Liver (tissue), 9 donors: ENCODE results near the gene VIM. TPM values are rescaled to one million over a fixed set of nuclear protein-coding genes. Genes with fewer than 3 reads are reported as not detected.

Experiments
- DNase-seq: peaks from one replicate; pipeline ENCODE4 v3.0.0-alpha.2; 2017; ENCODE audit warnings: low spot score
- H3K27ac ChIP-seq, 2 donors: one replicate each; pipeline ENCODE4 v1.7.0; 2013; ENCODE audit warnings: inconsistent platforms in 2 of 2, low read length in 2 of 2, control low read depth in 1 of 2, low read depth in 1 of 2, mild to moderate bottlenecking in 1 of 2
- H3K27me3 ChIP-seq, 4 donors: one replicate each; pipeline versions ENCODE4 v1.6.1 to v1.7.0; 2013; ENCODE audit warnings: low read length in 3 of 4, inconsistent platforms in 1 of 4, mild to moderate bottlenecking in 1 of 4, moderate library complexity in 1 of 4; ENCODE audit not compliant: control insufficient read depth in 4 of 4, insufficient read depth in 4 of 4
- H3K36me3 ChIP-seq, 4 donors: one replicate each; pipeline versions ENCODE4 v1.6.1 to v1.7.0; 2013; ENCODE audit warnings: low read length in 3 of 4, mild to moderate bottlenecking in 3 of 4, low read depth in 1 of 4, moderate library complexity in 1 of 4; ENCODE audit not compliant: control insufficient read depth in 4 of 4, insufficient read depth in 3 of 4
- H3K4me1 ChIP-seq, 4 donors: one replicate each; pipeline versions ENCODE4 v1.6.1 to v1.7.0; 2013; ENCODE audit warnings: low read length in 3 of 4, mild to moderate bottlenecking in 3 of 4, moderate library complexity in 1 of 4; ENCODE audit not compliant: control insufficient read depth in 4 of 4, insufficient read depth in 4 of 4
- H3K4me3 ChIP-seq, 3 donors: one replicate each; pipeline versions ENCODE4 v1.6.1 to v1.7.0; 2013; ENCODE audit warnings: low read length in 3 of 3, control low read depth in 1 of 3, low read depth in 1 of 3, mild to moderate bottlenecking in 1 of 3
- H3K9ac ChIP-seq, 2 donors: one replicate each; pipeline ENCODE4 v1.7.0; 2013; ENCODE audit warnings: low read length in 2 of 2, mild to moderate bottlenecking in 2 of 2, moderate library complexity in 2 of 2, control low read depth in 1 of 2, low read depth in 1 of 2
- H3K9me3 ChIP-seq, 4 donors: one replicate each; pipeline versions ENCODE4 v1.6.1 to v1.7.0; 2013; ENCODE audit warnings: low read length in 3 of 4; ENCODE audit not compliant: control insufficient read depth in 4 of 4
- EGR1 ChIP-seq, 2 donors: IDR thresholded peaks; 2 replicates each; pipeline ENCODE4 v1.6.1; 2016 to 2018; ENCODE audit warnings: antibody characterized with exemption in 2 of 2, low read depth in 2 of 2
- FOXA1 ChIP-seq: IDR thresholded peaks from 2 replicates; pipeline ENCODE4 v1.6.1; 2016; ENCODE audit warnings: antibody characterized with exemption
- GABPA ChIP-seq, 2 donors: IDR thresholded peaks in 1 of 2; conservative IDR thresholded peaks in 1 of 2; 2 replicates each; pipeline ENCODE4 v1.6.1; 2016; ENCODE audit warnings: antibody characterized with exemption in 2 of 2, mild to moderate bottlenecking in 1 of 2, moderate library complexity in 1 of 2
- HNF4G ChIP-seq: IDR thresholded peaks from 2 replicates; pipeline ENCODE4 v1.6.1; 2016; ENCODE audit warnings: antibody characterized with exemption
- NR2F2 ChIP-seq: IDR thresholded peaks from 2 replicates; pipeline ENCODE4 v1.6.1; 2016; ENCODE audit warnings: antibody characterized with exemption
- RAD21 ChIP-seq, 2 donors: IDR thresholded peaks; 2 replicates each; pipeline ENCODE4 v1.6.1; 2016; ENCODE audit warnings: antibody characterized with exemption in 2 of 2, mild to moderate bottlenecking in 2 of 2
- RXRA ChIP-seq, 2 donors: IDR thresholded peaks; 2 replicates each; pipeline ENCODE4 v1.6.1; 2017 to 2018; ENCODE audit warnings: antibody characterized with exemption in 2 of 2, mild to moderate bottlenecking in 1 of 2
- SP1 ChIP-seq: IDR thresholded peaks from 2 replicates; pipeline ENCODE4 v1.6.1; 2018; ENCODE audit warnings: antibody characterized with exemption, mild to moderate bottlenecking
- TAF1 ChIP-seq: conservative IDR thresholded peaks from 2 replicates; pipeline ENCODE4 v1.6.1; 2016; ENCODE audit warnings: antibody characterized with exemption, mild to moderate bottlenecking
- YY1 ChIP-seq: IDR thresholded peaks from 2 replicates; pipeline ENCODE4 v1.6.1; 2016; ENCODE audit warnings: antibody characterized with exemption, mild to moderate bottlenecking
- WGBS: extraction: QIAGEN DNeasy Blood & Tissue Kit; methylation state at CpG from one replicate; pipeline ENCODE4 v1.1.7; 2013; 5-methylcytosine and 5-hydroxymethylcytosine counted together
- polyA plus RNA-seq, 2 donors: library from polyadenylated mRNA; stranded (reverse) in 1 of 2; unstranded in 1 of 2; fragments of 200-250 nt in 1 of 2; fragments of >200 nt in 1 of 2; fragmentation: Nextera tagmentation in 1 of 2; extraction: Ambion mirVana in 1 of 2; gene quantifications; one replicate each; pipeline versions ENCODE4 v1.2.1 to v1.2.3, GENCODE V29; 2013 to 2015
- total RNA-seq, 2 donors: library from RNA; depleted of rRNA; stranded (reverse); fragments of >200 nt; gene quantifications; one replicate each; pipeline ENCODE4 v1.2.3, GENCODE V29; 2014
- TF ChIP-seq, protein P1 (sequence below): IDR thresholded peaks from 2 replicates; pipeline ENCODE4 v1.6.1; 2016; ENCODE audit warnings: antibody characterized with exemption
- TF ChIP-seq, protein P2 (sequence below): IDR thresholded peaks from 2 replicates; pipeline ENCODE4 v1.6.1; 2016; ENCODE audit warnings: antibody characterized with exemption, mild to moderate bottlenecking
- TF ChIP-seq, protein P3 (sequence below): fragments of 150-350 bp; IDR thresholded peaks from 2 replicates; pipeline ENCODE4 v1.5.1; 2017; ENCODE audit warnings: improper control_type of control experiment, low read depth, low read length; ENCODE audit not compliant: missing input control
- TF ChIP-seq, protein P4 (sequence below): IDR thresholded peaks from 2 replicates; pipeline ENCODE4 v1.6.1; 2016; ENCODE audit warnings: antibody characterized with exemption
- TF ChIP-seq, protein P5 (sequence below): IDR thresholded peaks from 2 replicates; pipeline ENCODE4 v1.6.1; 2016; ENCODE audit warnings: antibody characterized with exemption
- donor health status: healthy.
- donor health status: healthy.
- donor health status: healthy.
- donor health status: healthy.
- donor health status: healthy.

The VIM gene
- total and polyA plus RNA-seq, 4 donors: 42.5 to 212 (median 100) TPM

DNA sequence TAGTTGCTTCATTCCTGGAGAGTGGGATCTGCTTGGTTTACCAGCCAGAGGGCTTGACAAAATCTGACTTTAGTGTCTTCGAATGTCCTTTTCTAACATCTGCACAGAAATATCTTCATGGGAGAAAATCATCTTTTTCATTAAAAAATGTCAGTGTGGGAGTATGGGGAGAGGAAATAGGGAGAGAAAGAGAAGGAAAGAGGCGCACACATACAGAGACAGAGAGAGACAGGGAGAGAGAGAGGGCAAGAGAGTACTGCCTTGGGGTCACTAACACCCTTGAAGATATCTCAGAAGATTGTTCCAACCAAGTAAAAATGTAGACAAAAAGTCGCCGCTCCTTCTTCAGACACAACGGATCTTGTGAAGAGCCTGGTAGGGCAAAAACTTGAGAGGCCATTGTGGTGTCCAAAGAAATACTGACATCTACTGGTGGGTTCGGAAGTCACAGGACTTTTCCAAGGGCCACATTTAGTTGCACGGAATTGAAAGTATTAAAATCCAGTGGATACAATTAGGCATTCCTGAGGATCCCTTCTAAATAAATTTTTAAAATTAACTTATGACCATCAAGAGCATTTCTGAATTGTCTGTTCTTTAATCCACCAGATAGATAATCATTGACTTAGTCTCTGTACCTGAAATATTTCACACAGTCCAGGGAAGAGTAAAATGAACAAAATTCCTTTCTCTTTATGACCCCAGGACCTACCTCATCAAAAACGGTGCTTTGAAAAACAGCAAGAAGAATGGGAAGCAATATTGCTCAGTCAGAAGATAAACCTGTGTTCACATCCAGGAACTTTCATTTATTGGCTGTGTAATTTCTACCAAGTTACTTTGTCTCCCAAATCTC is 29.7 kb downstream of the VIM start:
- Histone ChIP-seq H3K4me3 (no peak overlapping the region), H3K9me3 (peaks cover 3 to 10% (median 5%) of the 10 kb centered on the region in 4 donors), H3K4me1 (no peaks in the 10 kb centered on the region), H3K36me3 (no peaks in the 10 kb centered on the region), H3K9ac (no peak overlapping the region), H3K27ac (no peak overlapping the region), H3K27me3 (no peaks in the 10 kb centered on the region)
- TF ChIP-seq, protein P1, sequence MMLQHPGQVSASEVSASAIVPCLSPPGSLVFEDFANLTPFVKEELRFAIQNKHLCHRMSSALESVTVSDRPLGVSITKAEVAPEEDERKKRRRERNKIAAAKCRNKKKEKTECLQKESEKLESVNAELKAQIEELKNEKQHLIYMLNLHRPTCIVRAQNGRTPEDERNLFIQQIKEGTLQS: no peak
- no peak for TF ChIP-seq TAF1
- TF ChIP-seq, protein P2, sequence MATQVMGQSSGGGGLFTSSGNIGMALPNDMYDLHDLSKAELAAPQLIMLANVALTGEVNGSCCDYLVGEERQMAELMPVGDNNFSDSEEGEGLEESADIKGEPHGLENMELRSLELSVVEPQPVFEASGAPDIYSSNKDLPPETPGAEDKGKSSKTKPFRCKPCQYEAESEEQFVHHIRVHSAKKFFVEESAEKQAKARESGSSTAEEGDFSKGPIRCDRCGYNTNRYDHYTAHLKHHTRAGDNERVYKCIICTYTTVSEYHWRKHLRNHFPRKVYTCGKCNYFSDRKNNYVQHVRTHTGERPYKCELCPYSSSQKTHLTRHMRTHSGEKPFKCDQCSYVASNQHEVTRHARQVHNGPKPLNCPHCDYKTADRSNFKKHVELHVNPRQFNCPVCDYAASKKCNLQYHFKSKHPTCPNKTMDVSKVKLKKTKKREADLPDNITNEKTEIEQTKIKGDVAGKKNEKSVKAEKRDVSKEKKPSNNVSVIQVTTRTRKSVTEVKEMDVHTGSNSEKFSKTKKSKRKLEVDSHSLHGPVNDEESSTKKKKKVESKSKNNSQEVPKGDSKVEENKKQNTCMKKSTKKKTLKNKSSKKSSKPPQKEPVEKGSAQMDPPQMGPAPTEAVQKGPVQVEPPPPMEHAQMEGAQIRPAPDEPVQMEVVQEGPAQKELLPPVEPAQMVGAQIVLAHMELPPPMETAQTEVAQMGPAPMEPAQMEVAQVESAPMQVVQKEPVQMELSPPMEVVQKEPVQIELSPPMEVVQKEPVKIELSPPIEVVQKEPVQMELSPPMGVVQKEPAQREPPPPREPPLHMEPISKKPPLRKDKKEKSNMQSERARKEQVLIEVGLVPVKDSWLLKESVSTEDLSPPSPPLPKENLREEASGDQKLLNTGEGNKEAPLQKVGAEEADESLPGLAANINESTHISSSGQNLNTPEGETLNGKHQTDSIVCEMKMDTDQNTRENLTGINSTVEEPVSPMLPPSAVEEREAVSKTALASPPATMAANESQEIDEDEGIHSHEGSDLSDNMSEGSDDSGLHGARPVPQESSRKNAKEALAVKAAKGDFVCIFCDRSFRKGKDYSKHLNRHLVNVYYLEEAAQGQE: no peak
- no peak for TF ChIP-seq EGR1 (IDR thresholded peaks at IDR 0.05; ENCODE audit: low read depth in 2 of 2)
- TF ChIP-seq HNF4G: no peak
- TF ChIP-seq, protein P3, sequence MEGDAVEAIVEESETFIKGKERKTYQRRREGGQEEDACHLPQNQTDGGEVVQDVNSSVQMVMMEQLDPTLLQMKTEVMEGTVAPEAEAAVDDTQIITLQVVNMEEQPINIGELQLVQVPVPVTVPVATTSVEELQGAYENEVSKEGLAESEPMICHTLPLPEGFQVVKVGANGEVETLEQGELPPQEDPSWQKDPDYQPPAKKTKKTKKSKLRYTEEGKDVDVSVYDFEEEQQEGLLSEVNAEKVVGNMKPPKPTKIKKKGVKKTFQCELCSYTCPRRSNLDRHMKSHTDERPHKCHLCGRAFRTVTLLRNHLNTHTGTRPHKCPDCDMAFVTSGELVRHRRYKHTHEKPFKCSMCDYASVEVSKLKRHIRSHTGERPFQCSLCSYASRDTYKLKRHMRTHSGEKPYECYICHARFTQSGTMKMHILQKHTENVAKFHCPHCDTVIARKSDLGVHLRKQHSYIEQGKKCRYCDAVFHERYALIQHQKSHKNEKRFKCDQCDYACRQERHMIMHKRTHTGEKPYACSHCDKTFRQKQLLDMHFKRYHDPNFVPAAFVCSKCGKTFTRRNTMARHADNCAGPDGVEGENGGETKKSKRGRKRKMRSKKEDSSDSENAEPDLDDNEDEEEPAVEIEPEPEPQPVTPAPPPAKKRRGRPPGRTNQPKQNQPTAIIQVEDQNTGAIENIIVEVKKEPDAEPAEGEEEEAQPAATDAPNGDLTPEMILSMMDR: peak; percentile 90
- peak; percentile 92 to 94 for TF ChIP-seq RAD21 (IDR thresholded peaks at IDR 0.05)
- no peak for TF ChIP-seq FOXA1
- TF ChIP-seq, protein P4, sequence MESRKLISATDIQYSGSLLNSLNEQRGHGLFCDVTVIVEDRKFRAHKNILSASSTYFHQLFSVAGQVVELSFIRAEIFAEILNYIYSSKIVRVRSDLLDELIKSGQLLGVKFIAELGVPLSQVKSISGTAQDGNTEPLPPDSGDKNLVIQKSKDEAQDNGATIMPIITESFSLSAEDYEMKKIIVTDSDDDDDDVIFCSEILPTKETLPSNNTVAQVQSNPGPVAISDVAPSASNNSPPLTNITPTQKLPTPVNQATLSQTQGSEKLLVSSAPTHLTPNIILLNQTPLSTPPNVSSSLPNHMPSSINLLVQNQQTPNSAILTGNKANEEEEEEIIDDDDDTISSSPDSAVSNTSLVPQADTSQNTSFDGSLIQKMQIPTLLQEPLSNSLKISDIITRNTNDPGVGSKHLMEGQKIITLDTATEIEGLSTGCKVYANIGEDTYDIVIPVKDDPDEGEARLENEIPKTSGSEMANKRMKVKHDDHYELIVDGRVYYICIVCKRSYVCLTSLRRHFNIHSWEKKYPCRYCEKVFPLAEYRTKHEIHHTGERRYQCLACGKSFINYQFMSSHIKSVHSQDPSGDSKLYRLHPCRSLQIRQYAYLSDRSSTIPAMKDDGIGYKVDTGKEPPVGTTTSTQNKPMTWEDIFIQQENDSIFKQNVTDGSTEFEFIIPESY: no peak
- no peak for TF ChIP-seq YY1
- TF ChIP-seq NR2F2: no peak
- TF ChIP-seq, protein P5, sequence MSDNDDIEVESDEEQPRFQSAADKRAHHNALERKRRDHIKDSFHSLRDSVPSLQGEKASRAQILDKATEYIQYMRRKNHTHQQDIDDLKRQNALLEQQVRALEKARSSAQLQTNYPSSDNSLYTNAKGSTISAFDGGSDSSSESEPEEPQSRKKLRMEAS: no peak
- DNase-seq: peak; percentile 46
- 18% methylated on average over 8 of the region's 8 CpGs for WGBS

DNA sequence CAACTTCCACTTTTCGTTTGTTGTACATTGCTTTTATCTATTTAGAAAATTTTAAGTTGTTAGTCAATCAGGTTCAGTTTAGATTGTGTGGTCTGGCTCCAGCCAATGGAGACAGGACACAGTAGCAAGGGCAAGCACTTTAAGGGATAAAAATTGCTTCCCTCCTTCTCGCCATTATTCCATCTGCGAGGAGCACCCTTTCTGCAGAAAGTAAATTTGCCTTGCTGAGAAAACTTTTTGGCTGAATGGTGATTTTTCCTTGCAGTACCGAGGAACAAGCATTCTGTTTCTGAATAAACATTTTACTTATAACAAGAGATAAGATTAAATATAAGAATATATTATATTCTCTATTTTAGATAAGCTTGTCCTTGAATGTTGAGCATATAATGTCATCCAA is 34.5 kb downstream of the VIM start:
- TF ChIP-seq RXRA (IDR thresholded peaks at IDR 0.05) (no peak), RAD21 (IDR thresholded peaks at IDR 0.05) (no peak), FOXA1 (no peak), GABPA (IDR thresholded peaks at IDR 0.05 in 1 of 2, conservative IDR thresholded peaks at IDR 0.05 in 1 of 2) (no peak), SP1 (no peak), TAF1 (no peak)
- TF ChIP-seq, protein P4: no peak
- TF ChIP-seq, protein P1: no peak
- Histone ChIP-seq H3K27me3 (peaks cover 0 to 3% (median 0%) of the 10 kb centered on the region in 4 donors), H3K4me3 (no peak overlapping the region), H3K4me1 (no peaks in the 10 kb centered on the region), H3K27ac (no peak overlapping the region), H3K9me3 (peaks cover 7 to 25% (median 13%) of the 10 kb centered on the region in 4 donors), H3K9ac (no peak overlapping the region), H3K36me3 (no peaks in the 10 kb centered on the region)
- WGBS: 89% methylated on average over 4 of the region's 4 CpGs
- no peak for DNase-seq
